Keratinocyte (primary cell): Measurements from ENCODE around the gene AP2A2. TPM values are rescaled to one million over a fixed set of nuclear protein-coding genes. Genes with fewer than 3 reads are reported as not detected.

Experiments used
- DNase-seq: peaks from one replicate; pipeline ENCODE4 v3.0.0-alpha.2; 2011; ENCODE audit warnings: low read depth, missing footprints, low spot score
- FAIRE-seq: peaks from 2 replicates; lab custom pipeline; 2011; peaks lifted over from hg19 to GRCh38; lab: Jason Lieb, UNC
- H2AFZ ChIP-seq: 2 replicates; pipeline ENCODE4 v1.6.0; 2012; ENCODE audit warnings: low read length, control low read depth, inconsistent platforms; ENCODE audit not compliant: control insufficient read depth
- H3K27ac ChIP-seq: 2 replicates; pipeline ENCODE4 v1.5.1; 2011; ENCODE audit warnings: low read length; ENCODE audit not compliant: control insufficient read depth, insufficient read depth
- H3K27me3 ChIP-seq: 3 replicates; pipeline ENCODE4 v1.6.0; 2011; ENCODE audit warnings: low read length; ENCODE audit not compliant: control insufficient read depth, insufficient read depth; ENCODE audit errors: extremely low read depth
- H3K36me3 ChIP-seq, 2 experiments: 2 replicates in 1 of 2; 3 replicates in 1 of 2; pipeline ENCODE4 v1.5.1; 2011; ENCODE audit warnings: low read length in 2 of 2, mild to moderate bottlenecking in 1 of 2; ENCODE audit not compliant: control insufficient read depth in 2 of 2, insufficient read depth in 2 of 2; ENCODE audit errors: extremely low read depth in 1 of 2
- H3K4me1 ChIP-seq: 3 replicates; pipeline ENCODE4 v1.5.1; 2011; ENCODE audit warnings: low read length; ENCODE audit not compliant: control insufficient read depth, insufficient read depth; ENCODE audit errors: extremely low read depth
- H3K4me2 ChIP-seq: 3 replicates; pipeline ENCODE4 v1.6.0; 2011; ENCODE audit warnings: low read depth, low read length; ENCODE audit not compliant: control insufficient read depth, insufficient read depth; ENCODE audit errors: extremely low read depth
- H3K4me3 ChIP-seq, 3 experiments: fragments of 200-600 bp in 1 of 3; sonication (generic) in 1 of 3; 2 replicates in 2 of 3; 3 replicates in 1 of 3; pipeline ENCODE4 v1.5.1; 2011 to 2016; ENCODE audit warnings: low read length in 3 of 3, mild to moderate bottlenecking in 3 of 3, control low read depth in 2 of 3, inconsistent platforms in 1 of 3, low read depth in 1 of 3, mixed read lengths in 1 of 3, mixed run types in 1 of 3, moderate library complexity in 1 of 3; ENCODE audit not compliant: control insufficient read depth in 2 of 3, insufficient read depth in 2 of 3; ENCODE audit errors: extremely low read depth in 1 of 3
- H3K79me2 ChIP-seq: 2 replicates; pipeline ENCODE4 v1.6.0; 2012; ENCODE audit warnings: low read length; ENCODE audit not compliant: control insufficient read depth, insufficient read depth
- H3K9ac ChIP-seq: 3 replicates; pipeline ENCODE4 v1.6.0; 2011; ENCODE audit warnings: low read length; ENCODE audit not compliant: control insufficient read depth, insufficient read depth; ENCODE audit errors: extremely low read depth
- H3K9me1 ChIP-seq: 3 replicates; pipeline ENCODE4 v1.6.0; 2011; ENCODE audit warnings: low read length; ENCODE audit not compliant: control insufficient read depth, insufficient read depth; ENCODE audit errors: extremely low read depth
- H3K9me3 ChIP-seq: 2 replicates; pipeline ENCODE4 v1.5.1; 2012; ENCODE audit warnings: low read depth, low read length; ENCODE audit not compliant: control insufficient read depth
- H4K20me1 ChIP-seq: 3 replicates; pipeline ENCODE4 v1.6.0; 2011; ENCODE audit warnings: low read length; ENCODE audit not compliant: control insufficient read depth, insufficient read depth; ENCODE audit errors: extremely low read depth
- EZH2 ChIP-seq: IDR thresholded peaks from one replicate; pipeline ENCODE4 v1.6.1; 2012; ENCODE audit warnings: inconsistent platforms, mild to moderate bottlenecking, low read length, moderate library complexity
- dilution Hi-C: fragments of 300-500 bp; cut with MboI; formaldehyde crosslinking; loops from one replicate; pipeline ENCODE4 v1.7.0; 2020; ENCODE audit warnings: low sequenced_read_pairs; ENCODE audit not compliant: extremely low pct_ligation_motif_present
- polyA plus RNA-seq, 5 experiments: library from polyadenylated mRNA; depleted of rRNA in 3 of 5; stranded (reverse) in 3 of 5; stranded (forward) in 1 of 5; unstranded in 1 of 5; fragments of >200 nt; gene quantifications; 1 replicate in 1 of 5; 2 replicates in 3 of 5; 3 replicates in 1 of 5; pipeline versions ENCODE4 v1.2.1 to v1.2.3, GENCODE V29; 2011 to 2012; ENCODE audit warnings: missing spikeins in 2 of 5, low read depth in 1 of 5, low replicate concordance in 1 of 5
- TF ChIP-seq, protein P1 (sequence below), 3 experiments: IDR thresholded peaks in 1 of 3; conservative IDR thresholded peaks in 1 of 3; optimal IDR thresholded peaks in 1 of 3; 2 replicates in 2 of 3; 3 replicates in 1 of 3; pipeline versions ENCODE3 to v1.5.1; 2011; ENCODE audit warnings: low read length in 3 of 3, mild to moderate bottlenecking in 3 of 3, moderate library complexity in 2 of 3, control low read depth in 1 of 3, inconsistent platforms in 1 of 3; ENCODE audit not compliant: insufficient read depth in 2 of 3; ENCODE audit errors: extremely low read depth in 1 of 3

AP2A2 gene
- polyA plus RNA-seq, 1 donor (not counting 4 experiments of a cell fraction or from before 2014, with no cell fraction given), result 47.8 TPM

DNA sequence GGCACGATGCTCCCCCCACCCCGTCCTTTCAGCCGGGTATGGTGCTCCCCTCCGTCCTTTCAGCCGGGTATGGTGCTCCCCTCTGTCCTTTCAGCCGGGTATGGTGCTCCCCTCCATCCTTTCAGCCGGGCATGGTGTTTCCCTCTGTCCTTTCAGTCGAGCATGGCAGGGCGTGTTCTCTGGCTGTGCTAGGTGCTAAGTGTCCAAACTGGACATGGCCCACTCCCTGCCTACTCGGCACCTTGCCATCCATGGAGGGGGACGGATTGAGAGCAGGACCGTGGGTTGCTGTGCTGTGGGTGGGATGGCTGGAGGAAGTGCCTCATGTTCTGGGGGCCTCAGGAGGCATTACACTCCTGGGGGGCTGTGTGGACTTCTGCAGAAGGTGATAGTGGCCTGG, 65.4 kb downstream of the AP2A2 start:
- H3K9ac ChIP-seq, result no peak overlapping the region
- H3K36me3 ChIP-seq, result peaks cover 20 to 39% of the 10 kb centered on the region in 2 experiments
- no peak overlapping the region for H3K27ac ChIP-seq
- dilution Hi-C loops, result no loop called here
- peaks cover 5% of the 10 kb centered on the region for H3K79me2 ChIP-seq
- no peak for DNase-seq
- H4K20me1 ChIP-seq, result no peaks in the 10 kb centered on the region
- no peak overlapping the region for H3K4me3 ChIP-seq
- H3K4me1 ChIP-seq, result no peaks in the 10 kb centered on the region
- TF ChIP-seq EZH2, result no peak
- TF ChIP-seq, protein P1, sequence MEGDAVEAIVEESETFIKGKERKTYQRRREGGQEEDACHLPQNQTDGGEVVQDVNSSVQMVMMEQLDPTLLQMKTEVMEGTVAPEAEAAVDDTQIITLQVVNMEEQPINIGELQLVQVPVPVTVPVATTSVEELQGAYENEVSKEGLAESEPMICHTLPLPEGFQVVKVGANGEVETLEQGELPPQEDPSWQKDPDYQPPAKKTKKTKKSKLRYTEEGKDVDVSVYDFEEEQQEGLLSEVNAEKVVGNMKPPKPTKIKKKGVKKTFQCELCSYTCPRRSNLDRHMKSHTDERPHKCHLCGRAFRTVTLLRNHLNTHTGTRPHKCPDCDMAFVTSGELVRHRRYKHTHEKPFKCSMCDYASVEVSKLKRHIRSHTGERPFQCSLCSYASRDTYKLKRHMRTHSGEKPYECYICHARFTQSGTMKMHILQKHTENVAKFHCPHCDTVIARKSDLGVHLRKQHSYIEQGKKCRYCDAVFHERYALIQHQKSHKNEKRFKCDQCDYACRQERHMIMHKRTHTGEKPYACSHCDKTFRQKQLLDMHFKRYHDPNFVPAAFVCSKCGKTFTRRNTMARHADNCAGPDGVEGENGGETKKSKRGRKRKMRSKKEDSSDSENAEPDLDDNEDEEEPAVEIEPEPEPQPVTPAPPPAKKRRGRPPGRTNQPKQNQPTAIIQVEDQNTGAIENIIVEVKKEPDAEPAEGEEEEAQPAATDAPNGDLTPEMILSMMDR (optimal IDR thresholded peaks at IDR 0.05 in 1 of 3, IDR thresholded peaks at IDR 0.05 in 1 of 3, conservative IDR thresholded peaks at IDR 0.05 in 1 of 3; ENCODE audit: extremely low read depth in 1 of 3, insufficient read depth in 2 of 3, low read length in 3 of 3), result no peak
- H3K9me3 ChIP-seq, result no peaks in the 10 kb centered on the region
- no peaks in the 10 kb centered on the region for H3K9me1 ChIP-seq
- H3K4me2 ChIP-seq, result no peak overlapping the region
- H2AFZ ChIP-seq, result no peak overlapping the region
- no peaks in the 10 kb centered on the region for H3K27me3 ChIP-seq
- FAIRE-seq, result no peak

DNA sequence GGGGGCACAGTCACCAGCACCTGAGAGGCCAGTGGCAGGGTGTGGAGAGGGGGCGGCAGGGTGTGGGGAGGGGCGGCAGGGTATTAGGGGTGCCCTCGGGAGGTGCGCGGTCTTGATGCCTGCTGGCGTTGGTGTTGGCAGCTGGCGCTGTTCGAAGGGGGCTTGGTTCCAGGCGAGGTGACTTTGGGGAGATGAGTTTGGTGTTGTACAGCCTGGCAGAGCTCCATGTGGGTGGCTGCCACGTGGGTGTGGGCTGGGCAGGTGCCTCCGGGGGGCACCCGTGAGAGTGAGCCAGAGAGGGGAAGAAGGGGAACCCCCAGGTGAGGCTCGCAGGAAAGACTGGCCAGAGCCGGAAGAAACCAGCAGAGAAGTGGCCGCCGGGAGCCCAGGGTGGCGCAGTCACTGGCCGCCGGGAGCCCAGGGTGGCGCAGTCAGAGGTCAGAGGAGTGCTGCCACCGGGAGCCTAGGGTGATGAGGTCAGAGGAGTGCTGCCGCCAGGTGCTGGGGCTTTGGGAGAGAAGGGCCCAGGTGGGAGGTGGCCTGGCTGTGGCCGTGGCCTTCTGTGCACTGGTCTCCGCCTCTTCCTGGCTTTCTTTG, 66.1 kb downstream of the AP2A2 start:
- Histone ChIP-seq H3K4me1 (no peaks in the 10 kb centered on the region), H3K27ac (no peak overlapping the region), H3K79me2 (peaks cover 5% of the 10 kb centered on the region), H3K9ac (no peak overlapping the region), H3K9me1 (no peaks in the 10 kb centered on the region), H4K20me1 (no peaks in the 10 kb centered on the region), H3K36me3 (peaks cover 20 to 39% of the 10 kb centered on the region in 2 experiments), H3K9me3 (no peaks in the 10 kb centered on the region), H3K4me2 (no peak overlapping the region), H2AFZ (no peak overlapping the region), H3K4me3 (no peak overlapping the region), H3K27me3 (no peaks in the 10 kb centered on the region)
- TF ChIP-seq EZH2, result no peak
- TF ChIP-seq, protein P1 (optimal IDR thresholded peaks at IDR 0.05 in 1 of 3, IDR thresholded peaks at IDR 0.05 in 1 of 3, conservative IDR thresholded peaks at IDR 0.05 in 1 of 3; ENCODE audit: extremely low read depth in 1 of 3, insufficient read depth in 2 of 3, low read length in 3 of 3), result no peak
- DNase-seq, result no peak
- dilution Hi-C loops, result no loop called here
- no peak for FAIRE-seq
